H1 (cell line): ENCODE results near the gene SLC25A51. TPM values are rescaled to one million over a fixed set of nuclear protein-coding genes. Genes with fewer than 3 reads are reported as not detected.

ENCODE experiments used
- CTCF ChIA-PET: fragments of 300-600 bp; sonication (Branson Sonifier 250); formaldehyde crosslinking; loops from one replicate; lab custom pipeline; 2021; ENCODE audit not compliant: partially characterized antibody; lab: Charles Lee
- POLR2A ChIA-PET: fragments of 300-600 bp; sonication (Branson Sonifier 250); formaldehyde crosslinking; loops from one replicate; lab custom pipeline; 2021; ENCODE audit warnings: inconsistent platforms; ENCODE audit not compliant: partially characterized antibody; lab: Charles Lee
- DNase-seq, 2 experiments: peaks; one replicate each; pipeline versions ENCODE4 v3.0.0 to v3.0.0-alpha.2; 2010 to 2022; ENCODE audit warnings: low spot score in 2 of 2, low read depth in 1 of 2, mixed read lengths in 1 of 2
- FAIRE-seq: peaks from 2 replicates; lab custom pipeline; 2011; peaks lifted over from hg19 to GRCh38; lab: Jason Lieb, UNC
- H2AFZ ChIP-seq: 2 replicates; pipeline ENCODE4 v1.8.1; 2012; ENCODE audit warnings: low read length, inconsistent platforms
- H2AK5ac ChIP-seq: 2 replicates; pipeline ENCODE4 v1.6.1; 2013; ENCODE audit warnings: low read depth, low read length
- H2BK120ac ChIP-seq: replicated peaks from 2 replicates; pipeline ENCODE3; 2013; ENCODE audit warnings: low read depth, low read length, inconsistent platforms
- H2BK12ac ChIP-seq: 2 replicates; pipeline ENCODE4 v1.6.1; 2013; ENCODE audit warnings: low read depth, low read length
- H2BK15ac ChIP-seq: 2 replicates; pipeline ENCODE4 v1.6.1; 2013; ENCODE audit warnings: low read length
- H2BK20ac ChIP-seq: 2 replicates; pipeline ENCODE4 v1.6.1; 2013; ENCODE audit warnings: low read length
- H2BK5ac ChIP-seq: 2 replicates; pipeline ENCODE4 v1.6.1; 2013; ENCODE audit warnings: low read depth, low read length
- H3K14ac ChIP-seq: 2 replicates; pipeline ENCODE4 v1.6.1; 2013; ENCODE audit warnings: inconsistent platforms; ENCODE audit not compliant: insufficient read length
- H3K18ac ChIP-seq: 2 replicates; pipeline ENCODE4 v1.6.1; 2013; ENCODE audit warnings: low read length; ENCODE audit errors: extremely low read depth
- H3K23ac ChIP-seq: 2 replicates; pipeline ENCODE4 v1.6.1; 2013; ENCODE audit warnings: inconsistent platforms; ENCODE audit not compliant: insufficient read length
- H3K23me2 ChIP-seq: 2 replicates; pipeline ENCODE4 v1.6.1; 2013; ENCODE audit warnings: low read depth, low read length
- H3K27ac ChIP-seq: 2 replicates; pipeline ENCODE4 v1.6.1; 2011; ENCODE audit warnings: low read depth, low read length, inconsistent platforms
- H3K27me3 ChIP-seq, 4 experiments: replicated peaks in 1 of 4; 1 replicate in 1 of 4; 2 replicates in 3 of 4; pipeline versions ENCODE4 v1.6.1 to v1.8.1; 2011 to 2013; ENCODE audit warnings: low read length in 3 of 4, mild to moderate bottlenecking in 3 of 4, inconsistent platforms in 2 of 4, mixed read lengths in 2 of 4, moderate library complexity in 1 of 4; ENCODE audit not compliant: control insufficient read depth in 3 of 4, insufficient read depth in 3 of 4; ENCODE audit errors: extremely low read depth in 1 of 4
- H3K36me3 ChIP-seq, 4 experiments: 2 replicates each; pipeline versions ENCODE4 v1.6.1 to v1.8.1; 2011 to 2013; ENCODE audit warnings: mild to moderate bottlenecking in 4 of 4, low read length in 3 of 4, moderate library complexity in 2 of 4, control low read depth in 1 of 4, inconsistent platforms in 1 of 4; ENCODE audit not compliant: insufficient read depth in 4 of 4, control insufficient read depth in 2 of 4
- H3K4ac ChIP-seq: replicated peaks from 2 replicates; pipeline ENCODE3; 2013; ENCODE audit warnings: low read length, low read depth, mixed read lengths, inconsistent platforms; ENCODE audit not compliant: insufficient read length
- H3K4me1 ChIP-seq, 4 experiments: replicated peaks in 1 of 4; 1 replicate in 1 of 4; 2 replicates in 3 of 4; pipeline versions ENCODE4 v1.6.1 to v1.8.1; 2011 to 2013; ENCODE audit warnings: low read length in 3 of 4, inconsistent platforms in 2 of 4, mixed read lengths in 1 of 4; ENCODE audit not compliant: insufficient read depth in 4 of 4, control insufficient read depth in 3 of 4
- H3K4me2 ChIP-seq, 2 experiments: 2 replicates each; pipeline versions ENCODE4 v1.6.1 to v1.8.1; 2011 to 2013; ENCODE audit warnings: low read depth in 2 of 2, low read length in 2 of 2, control low read depth in 1 of 2, inconsistent platforms in 1 of 2, mild to moderate bottlenecking in 1 of 2; ENCODE audit not compliant: insufficient read depth in 1 of 2
- H3K4me3 ChIP-seq, 4 experiments: fragments of 200-600, 300-600 bp in 1 of 4; sonication (generic), shearing (Covaris generic), sonication (Bioruptor Twin) in 1 of 4; 2 replicates each; pipeline versions ENCODE4 v1.5.1 to v1.8.1; 2011 to 2016; ENCODE audit warnings: low read length in 4 of 4, low read depth in 3 of 4, control low read depth in 2 of 4, inconsistent platforms in 2 of 4, mild to moderate bottlenecking in 2 of 4, mixed read lengths in 1 of 4, moderate library complexity in 1 of 4; ENCODE audit not compliant: insufficient read depth in 2 of 4; ENCODE audit errors: extremely low read depth in 1 of 4
- H3K56ac ChIP-seq: replicated peaks from 2 replicates; pipeline ENCODE3; 2013; ENCODE audit warnings: low read depth, mild to moderate bottlenecking, mixed read lengths, low read length, inconsistent platforms; ENCODE audit not compliant: insufficient read length
- H3K79me1 ChIP-seq: 2 replicates; pipeline ENCODE4 v1.6.1; 2013; ENCODE audit warnings: low read depth, low read length, control low read depth
- H3K79me2 ChIP-seq, 2 experiments: 2 replicates each; pipeline versions ENCODE4 v1.6.1 to v1.8.1; 2012 to 2013; ENCODE audit warnings: low read length in 2 of 2, mild to moderate bottlenecking in 2 of 2, inconsistent platforms in 1 of 2; ENCODE audit not compliant: insufficient read depth in 2 of 2, control insufficient read depth in 1 of 2
- H3K9ac ChIP-seq, 4 experiments: replicated peaks in 1 of 4; 1 replicate in 1 of 4; 2 replicates in 3 of 4; pipeline versions ENCODE4 v1.6.1 to v1.8.1; 2011 to 2013; ENCODE audit warnings: low read depth in 3 of 4, low read length in 3 of 4, control low read depth in 2 of 4, mild to moderate bottlenecking in 2 of 4, moderate library complexity in 2 of 4, inconsistent platforms in 1 of 4; ENCODE audit errors: extremely low read depth in 1 of 4
- H3K9me3 ChIP-seq, 2 experiments: 2 replicates each; pipeline versions ENCODE4 v1.6.1 to v1.8.1; 2012 to 2013; ENCODE audit warnings: mild to moderate bottlenecking in 2 of 2, moderate library complexity in 2 of 2, control low read depth in 1 of 2, inconsistent platforms in 1 of 2, low read depth in 1 of 2, low read length in 1 of 2, mixed read lengths in 1 of 2; ENCODE audit not compliant: insufficient read depth in 2 of 2
- H4K20me1 ChIP-seq, 2 experiments: replicated peaks in 1 of 2; 2 replicates each; pipeline versions ENCODE3 to v1.8.1; 2011 to 2013; ENCODE audit warnings: inconsistent platforms in 2 of 2, low read length in 2 of 2, mild to moderate bottlenecking in 1 of 2; ENCODE audit not compliant: insufficient read depth in 2 of 2, control insufficient read depth in 1 of 2
- H4K5ac ChIP-seq: 2 replicates; pipeline ENCODE4 v1.6.1; 2013; ENCODE audit warnings: low read length, low read depth, mixed read lengths, inconsistent platforms; ENCODE audit not compliant: insufficient read length
- H4K8ac ChIP-seq: 2 replicates; pipeline ENCODE4 v1.8.0; 2013; ENCODE audit warnings: mild to moderate bottlenecking, moderate library complexity, low read length, inconsistent platforms; ENCODE audit not compliant: insufficient read depth; ENCODE audit errors: extremely low read depth
- H4K91ac ChIP-seq: replicated peaks from 2 replicates; pipeline ENCODE3; 2013; ENCODE audit warnings: low read length, mixed read lengths, inconsistent platforms; ENCODE audit not compliant: insufficient read length
- PHF8 ChIP-seq: fragments of 200-600 bp; sonication (generic); conservative IDR thresholded peaks from 2 replicates; pipeline ENCODE4 v1.7.1; 2012; ENCODE audit warnings: low read depth, mild to moderate bottlenecking, inconsistent platforms, low read length, moderate library complexity
- POLR2AphosphoS5 ChIP-seq: IDR thresholded peaks from 2 replicates; pipeline ENCODE4 v1.6.1; 2011; ENCODE audit warnings: low read depth, low read length
- WGBS, 2 experiments: shearing (Covaris generic) in 1 of 2; methylation state at CpG; one replicate each; pipeline versions ENCODE4 v1.1.6 to v1.1.7; 2013 to 2015; ENCODE audit warnings: low lambda C conversion rate in 2 of 2, mixed read lengths in 2 of 2, inconsistent platforms in 1 of 2, low coverage in 1 of 2, missing lambda C conversion rate in 1 of 2; ENCODE audit not compliant: insufficient replicate concordance in 2 of 2, insufficient coverage in 1 of 2, insufficient read length in 1 of 2; ENCODE audit errors: extremely low coverage in 1 of 2, missing lambda C conversion rate in 1 of 2; 5-methylcytosine and 5-hydroxymethylcytosine counted together
- polyA plus RNA-seq, 7 experiments: library from polyadenylated mRNA; depleted of rRNA in 3 of 7; stranded (reverse) in 5 of 7; unstranded in 2 of 7; fragments of >200 nt in 5 of 7; fragments of 200-250 nt in 2 of 7; gene quantifications; 1 replicate in 5 of 7; 2 replicates in 1 of 7; 4 replicates in 1 of 7; pipeline versions ENCODE4 v1.2.1 to v1.2.3, GENCODE V29; 2011 to 2013; ENCODE audit warnings: missing spikeins in 2 of 7, mixed read lengths in 2 of 7
- total RNA-seq: library from RNA; stranded (reverse); fragmentation: NEBNext Ultra II Directional; extraction: Animal tissue kit (Norgen Biotek cat#: 25700); gene quantifications from 2 replicates; pipeline ENCODE4 v1.2.1, GENCODE V29; 2021
- TF ChIP-seq, protein P1 (sequence below): IDR thresholded peaks from 2 replicates; pipeline ENCODE4 v1.6.1; 2011; ENCODE audit warnings: low read length, improper control_type of control experiment

SLC25A51 gene
- total and polyA plus RNA-seq, 2 of the 8 experiments (the other 6 are each of a cell fraction or from before 2014, with no cell fraction given), result 8.0 to 14.5 TPM

DNA sequence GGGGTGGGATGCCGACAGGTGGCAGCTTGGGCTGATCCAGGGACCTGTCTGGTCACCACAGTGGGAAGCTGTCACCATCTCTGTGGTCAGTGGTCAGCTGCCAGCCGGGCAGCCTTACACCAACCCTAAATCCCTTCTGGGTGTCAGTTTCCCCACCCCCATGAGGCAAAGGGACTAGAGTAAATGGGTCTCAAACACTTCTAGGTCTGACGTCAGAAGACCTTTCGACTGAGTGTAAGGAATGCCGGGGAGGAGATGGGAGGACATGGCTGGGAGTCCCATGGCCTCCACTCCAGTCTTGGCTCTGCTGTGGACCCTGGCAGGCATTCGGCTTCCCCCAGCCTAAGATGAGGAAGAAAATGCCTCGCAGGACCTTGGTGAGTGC is 40.3 kb upstream of the SLC25A51 start:
- Histone ChIP-seq H3K56ac (no peak overlapping the region), H2AK5ac (peak overlapping the region; percentile 93; the same call in 1 of the 2 replicates), H2BK15ac (0 out of 2 replicates have a peak overlapping the region, but pooled peaks have one; percentile 81), H3K4me2 (no peak overlapping the region), H3K4ac (peak overlapping the region; percentile 21), H3K9me3 (no peaks in the 10 kb centered on the region), H2BK20ac (no peak overlapping the region), H4K20me1 (peaks cover 2 to 3% of the 10 kb centered on the region in 2 experiments), H3K27me3 (no peaks in the 10 kb centered on the region), H4K91ac (no peak overlapping the region), H4K8ac (no peak overlapping the region), H3K23ac (no peak overlapping the region), H3K36me3 (peaks cover 0 to 11% (median under 1%) of the 10 kb centered on the region in 4 experiments; a peak in 4 of 8 replicates), H2AFZ (no peak overlapping the region), H4K5ac (no peak overlapping the region), H3K9ac (no peak overlapping the region), H2BK5ac (peak overlapping the region; percentile 66; the same call in 1 of the 2 replicates), H3K27ac (no peak overlapping the region), H3K79me1 (no peaks in the 10 kb centered on the region), H3K4me1 (peaks cover 6 to 25% (median 14%) of the 10 kb centered on the region in 4 experiments), H3K23me2 (0 out of 2 replicates have a peak, but pooled peaks cover 2% of the 10 kb centered on the region), H3K79me2 (no peaks in the 10 kb centered on the region), H3K18ac (no peak overlapping the region), H2BK120ac (no peak overlapping the region), H2BK12ac (no peak overlapping the region), H3K14ac (no peak overlapping the region), H3K4me3 (no peak overlapping the region)
- ChIA-PET CTCF (interaction anchor here (1.0 to 3.7 kb wide), 6 partner anchors 23 to 144 kb away, joined by 3 to 31 read pairs (median 4); no protein-coding TSS in a partner anchor), POLR2A (no interaction called here)
- no peak for DNase-seq
- 79% methylated on average over 7 of the region's 7 CpGs; no CpG with 5 or more reads in 1 of the 2 experiments for WGBS, 2 experiments
- no peak for FAIRE-seq
- TF ChIP-seq, protein P1, sequence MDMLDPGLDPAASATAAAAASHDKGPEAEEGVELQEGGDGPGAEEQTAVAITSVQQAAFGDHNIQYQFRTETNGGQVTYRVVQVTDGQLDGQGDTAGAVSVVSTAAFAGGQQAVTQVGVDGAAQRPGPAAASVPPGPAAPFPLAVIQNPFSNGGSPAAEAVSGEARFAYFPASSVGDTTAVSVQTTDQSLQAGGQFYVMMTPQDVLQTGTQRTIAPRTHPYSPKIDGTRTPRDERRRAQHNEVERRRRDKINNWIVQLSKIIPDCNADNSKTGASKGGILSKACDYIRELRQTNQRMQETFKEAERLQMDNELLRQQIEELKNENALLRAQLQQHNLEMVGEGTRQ, result no peak
- TF ChIP-seq PHF8, result no peak
- no peak for TF ChIP-seq POLR2AphosphoS5
